ENCODE data around the gene C1QTNF3.

DNA sequence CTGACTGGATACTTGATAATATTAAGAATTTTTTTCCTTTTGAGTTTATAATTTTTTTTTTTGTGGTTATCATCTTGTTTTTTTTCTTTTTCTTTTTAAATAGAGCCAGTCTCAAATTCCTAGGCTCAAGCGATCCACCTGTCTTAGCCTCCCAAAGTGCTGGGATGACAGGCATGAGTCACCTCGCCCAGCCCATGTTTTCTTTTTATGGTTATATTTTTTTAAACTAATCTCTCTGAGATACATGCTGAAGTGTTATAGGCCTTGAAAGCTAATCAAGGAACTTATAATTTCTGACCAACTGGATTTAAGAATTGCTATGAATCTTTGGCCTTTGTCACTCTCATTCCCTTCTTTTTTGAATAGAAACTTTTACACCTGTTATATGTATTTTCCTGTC lies 28.4 kb downstream of the C1QTNF3 start:
- TF ChIP-seq, protein P1, sequence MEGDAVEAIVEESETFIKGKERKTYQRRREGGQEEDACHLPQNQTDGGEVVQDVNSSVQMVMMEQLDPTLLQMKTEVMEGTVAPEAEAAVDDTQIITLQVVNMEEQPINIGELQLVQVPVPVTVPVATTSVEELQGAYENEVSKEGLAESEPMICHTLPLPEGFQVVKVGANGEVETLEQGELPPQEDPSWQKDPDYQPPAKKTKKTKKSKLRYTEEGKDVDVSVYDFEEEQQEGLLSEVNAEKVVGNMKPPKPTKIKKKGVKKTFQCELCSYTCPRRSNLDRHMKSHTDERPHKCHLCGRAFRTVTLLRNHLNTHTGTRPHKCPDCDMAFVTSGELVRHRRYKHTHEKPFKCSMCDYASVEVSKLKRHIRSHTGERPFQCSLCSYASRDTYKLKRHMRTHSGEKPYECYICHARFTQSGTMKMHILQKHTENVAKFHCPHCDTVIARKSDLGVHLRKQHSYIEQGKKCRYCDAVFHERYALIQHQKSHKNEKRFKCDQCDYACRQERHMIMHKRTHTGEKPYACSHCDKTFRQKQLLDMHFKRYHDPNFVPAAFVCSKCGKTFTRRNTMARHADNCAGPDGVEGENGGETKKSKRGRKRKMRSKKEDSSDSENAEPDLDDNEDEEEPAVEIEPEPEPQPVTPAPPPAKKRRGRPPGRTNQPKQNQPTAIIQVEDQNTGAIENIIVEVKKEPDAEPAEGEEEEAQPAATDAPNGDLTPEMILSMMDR (IDR thresholded peaks at IDR 0.05), result no peak
- no peak for TF ChIP-seq POLR2A (IDR thresholded peaks at IDR 0.05; ENCODE audit: low read depth)
- no peak for TF ChIP-seq POLR2AphosphoS5 (IDR thresholded peaks at IDR 0.05)
- no peak for TF ChIP-seq EP300 (IDR thresholded peaks at IDR 0.05)

Measured in esophagus muscularis mucosa (tissue), 4 donors.